Activated T-cell treated with anti-CD3 and anti-CD28 coated beads, Interleukin-2, amount 50 U/mL, for 48 hours (primary cell): ENCODE measurements around the gene C2orf69.

Experiments used
- DNase-seq, 2 experiments: peaks; one replicate each; pipeline ENCODE4 v3.0.0-alpha.2; 2020

Gene C2orf69

GRCh38 chr2:199916980-199917379, 5.9 kb downstream of the C2orf69 start:
- no peak for DNase-seq

GRCh38 chr2:199922856-199923255, 11.8 kb downstream of the C2orf69 start:
- DNase-seq, result no peak

- DNase-seq, result no peak
Measured at GRCh38 chr2:199923924-199924323, 12.8 kb downstream of the C2orf69 start.

- DNase-seq, result no peak
Measured at GRCh38 chr2:199926806-199927205, 15.7 kb downstream of the C2orf69 start.

GRCh38 chr2:199928226-199928625, 17.1 kb downstream of the C2orf69 start:
- DNase-seq, result no peak

GRCh38 chr2:199928626-199929025, 17.5 kb downstream of the C2orf69 start:
- DNase-seq, result no peak

- DNase-seq, result no peak
Measured at GRCh38 chr2:199929262-199929661, 18.2 kb downstream of the C2orf69 start.

GRCh38 chr2:199932312-199932855, 21.3 kb downstream of the C2orf69 start:
- DNase-seq, result no peak

- DNase-seq, result no peak
Measured at GRCh38 chr2:199933466-199933865, 22.4 kb downstream of the C2orf69 start.

GRCh38 chr2:199936554-199936953, 25.5 kb downstream of the C2orf69 start:
- no peak for DNase-seq

- DNase-seq, result no peak
Measured at GRCh38 chr2:199940373-199940772, 29.3 kb downstream of the C2orf69 start.

GRCh38 chr2:199943373-199943772, 32.3 kb downstream of the C2orf69 start:
- no peak for DNase-seq

GRCh38 chr2:199946196-199946595, 35.1 kb downstream of the C2orf69 start:
- no peak for DNase-seq

- DNase-seq, result no peak
Measured at GRCh38 chr2:199946836-199947235, 35.7 kb downstream of the C2orf69 start.

- DNase-seq, result no peak
Measured at GRCh38 chr2:199950396-199950795, 39.3 kb downstream of the C2orf69 start.

- no peak for DNase-seq
Measured at GRCh38 chr2:199951023-199951422, 39.9 kb downstream of the C2orf69 start.

- DNase-seq, result no peak
Measured at GRCh38 chr2:199955007-199955338, 43.9 kb downstream of the C2orf69 start.

- peak; percentile 88 for DNase-seq
Measured at GRCh38 chr2:199955339-199956061, 44.4 kb downstream of the C2orf69 start, which contains the start of the genes MAIP1 and TYW5. TSS of gene MAIP1 (plus strand) at chr2:199955582. CDS start at chr2:199955799, 217 bp downstream. TSS of gene TYW5 (minus strand) at chr2:199955491. CDS start at chr2:199955470, 21 bp downstream.

GRCh38 chr2:199956062-199956380, 44.9 kb downstream of the C2orf69 start:
- DNase-seq, result no peak

GRCh38 chr2:199958014-199958413, 46.9 kb downstream of the C2orf69 start:
- no peak for DNase-seq

GRCh38 chr2:199962203-199962602, 51.1 kb downstream of the C2orf69 start:
- no peak for DNase-seq

- no peak for DNase-seq
Measured at GRCh38 chr2:199966405-199966804, 55.3 kb downstream of the C2orf69 start.

GRCh38 chr2:199966976-199967375, 55.9 kb downstream of the C2orf69 start:
- DNase-seq, result no peak

GRCh38 chr2:199968126-199968525, 57.0 kb downstream of the C2orf69 start:
- no peak for DNase-seq

GRCh38 chr2:199972088-199972626, 61.1 kb downstream of the C2orf69 start:
- no peak for DNase-seq
